GM19328 (cell line): ENCODE measurements around the gene SLC19A1.
"Not testable (repeated sequence)": the region's sequence is repeated elsewhere in the genome, so short reads cannot be mapped to it uniquely, and the experiment has no call there.

ENCODE experiments used
- ATAC-seq: cut with Tn5 transposase; IDR thresholded peaks from one replicate; pipeline ENCODE4 v1.9.1; 2021; ENCODE audit warnings: mild to moderate bottlenecking, moderate library complexity; ENCODE audit not compliant: unreplicated experiment

Gene SLC19A1

GRCh38 chr21:45508607-45509565, 33.4 kb downstream of the SLC19A1 start:
- no peak for ATAC-seq

GRCh38 chr21:45507888-45508508, 34.2 kb downstream of the SLC19A1 start:
- ATAC-seq, result no peak

GRCh38 chr21:45507523-45507875, 34.7 kb downstream of the SLC19A1 start:
- ATAC-seq, result no peak

- ATAC-seq, result no peak
Measured at GRCh38 chr21:45506836-45507522, 35.3 kb downstream of the SLC19A1 start.

- no peak for ATAC-seq
Measured at GRCh38 chr21:45506241-45506817, 35.9 kb downstream of the SLC19A1 start.

- ATAC-seq, result no peak
Measured at GRCh38 chr21:45505416-45506021, 36.7 kb downstream of the SLC19A1 start.

GRCh38 chr21:45504516-45505415, 37.5 kb downstream of the SLC19A1 start:
- ATAC-seq, result no peak

GRCh38 chr21:45504021-45504515, 38.2 kb downstream of the SLC19A1 start:
- ATAC-seq, result no peak

GRCh38 chr21:45503226-45503625, 39.0 kb downstream of the SLC19A1 start:
- ATAC-seq, result not testable (repeated sequence)

GRCh38 chr21:45502600-45502999, 39.6 kb downstream of the SLC19A1 start:
- no peak for ATAC-seq

- ATAC-seq, result no peak
Measured at GRCh38 chr21:45502006-45502345, 40.3 kb downstream of the SLC19A1 start.

- not testable (repeated sequence) for ATAC-seq
Measured at GRCh38 chr21:45501081-45502005, 40.9 kb downstream of the SLC19A1 start.

- ATAC-seq, result no peak
Measured at GRCh38 chr21:45499970-45500577, 42.2 kb downstream of the SLC19A1 start.

GRCh38 chr21:45499201-45499750, 43.0 kb downstream of the SLC19A1 start:
- ATAC-seq, result no peak

GRCh38 chr21:45498646-45499000, 43.6 kb downstream of the SLC19A1 start:
- no peak for ATAC-seq

GRCh38 chr21:45497846-45498645, 44.2 kb downstream of the SLC19A1 start:
- ATAC-seq, result no peak
